ENCODE results near the gene SMURF2.

DNA sequence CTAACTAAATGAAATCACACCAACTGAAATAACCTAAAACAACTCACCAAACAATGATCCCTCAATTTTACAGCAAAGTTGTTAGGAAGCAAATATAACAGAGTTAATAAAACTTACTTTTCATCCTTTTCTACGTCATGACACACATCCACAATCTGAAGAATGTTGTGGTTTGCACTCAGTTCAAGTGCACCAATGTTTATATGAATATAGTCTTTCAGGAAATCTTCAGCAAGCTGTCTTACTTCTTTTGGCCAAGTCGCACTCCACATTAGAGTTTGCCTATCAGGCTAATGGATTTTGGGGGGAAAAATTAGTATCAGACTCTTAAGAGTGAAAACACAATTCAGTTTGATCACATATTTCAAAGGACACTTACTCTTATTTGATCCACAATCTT lies 159.3 kb downstream of the SMURF2 start:
- TF ChIP-seq, protein P1, sequence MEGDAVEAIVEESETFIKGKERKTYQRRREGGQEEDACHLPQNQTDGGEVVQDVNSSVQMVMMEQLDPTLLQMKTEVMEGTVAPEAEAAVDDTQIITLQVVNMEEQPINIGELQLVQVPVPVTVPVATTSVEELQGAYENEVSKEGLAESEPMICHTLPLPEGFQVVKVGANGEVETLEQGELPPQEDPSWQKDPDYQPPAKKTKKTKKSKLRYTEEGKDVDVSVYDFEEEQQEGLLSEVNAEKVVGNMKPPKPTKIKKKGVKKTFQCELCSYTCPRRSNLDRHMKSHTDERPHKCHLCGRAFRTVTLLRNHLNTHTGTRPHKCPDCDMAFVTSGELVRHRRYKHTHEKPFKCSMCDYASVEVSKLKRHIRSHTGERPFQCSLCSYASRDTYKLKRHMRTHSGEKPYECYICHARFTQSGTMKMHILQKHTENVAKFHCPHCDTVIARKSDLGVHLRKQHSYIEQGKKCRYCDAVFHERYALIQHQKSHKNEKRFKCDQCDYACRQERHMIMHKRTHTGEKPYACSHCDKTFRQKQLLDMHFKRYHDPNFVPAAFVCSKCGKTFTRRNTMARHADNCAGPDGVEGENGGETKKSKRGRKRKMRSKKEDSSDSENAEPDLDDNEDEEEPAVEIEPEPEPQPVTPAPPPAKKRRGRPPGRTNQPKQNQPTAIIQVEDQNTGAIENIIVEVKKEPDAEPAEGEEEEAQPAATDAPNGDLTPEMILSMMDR (IDR thresholded peaks at IDR 0.05): no peak
- no peak for TF ChIP-seq POLR2A (IDR thresholded peaks at IDR 0.05; ENCODE audit: low read length)
